ENCODE results near the gene TBL1X.
"Not testable (repeated sequence)": the region's sequence is repeated elsewhere in the genome, so short reads cannot be mapped to it uniquely, and the experiment has no call there.

The TBL1X gene

DNA sequence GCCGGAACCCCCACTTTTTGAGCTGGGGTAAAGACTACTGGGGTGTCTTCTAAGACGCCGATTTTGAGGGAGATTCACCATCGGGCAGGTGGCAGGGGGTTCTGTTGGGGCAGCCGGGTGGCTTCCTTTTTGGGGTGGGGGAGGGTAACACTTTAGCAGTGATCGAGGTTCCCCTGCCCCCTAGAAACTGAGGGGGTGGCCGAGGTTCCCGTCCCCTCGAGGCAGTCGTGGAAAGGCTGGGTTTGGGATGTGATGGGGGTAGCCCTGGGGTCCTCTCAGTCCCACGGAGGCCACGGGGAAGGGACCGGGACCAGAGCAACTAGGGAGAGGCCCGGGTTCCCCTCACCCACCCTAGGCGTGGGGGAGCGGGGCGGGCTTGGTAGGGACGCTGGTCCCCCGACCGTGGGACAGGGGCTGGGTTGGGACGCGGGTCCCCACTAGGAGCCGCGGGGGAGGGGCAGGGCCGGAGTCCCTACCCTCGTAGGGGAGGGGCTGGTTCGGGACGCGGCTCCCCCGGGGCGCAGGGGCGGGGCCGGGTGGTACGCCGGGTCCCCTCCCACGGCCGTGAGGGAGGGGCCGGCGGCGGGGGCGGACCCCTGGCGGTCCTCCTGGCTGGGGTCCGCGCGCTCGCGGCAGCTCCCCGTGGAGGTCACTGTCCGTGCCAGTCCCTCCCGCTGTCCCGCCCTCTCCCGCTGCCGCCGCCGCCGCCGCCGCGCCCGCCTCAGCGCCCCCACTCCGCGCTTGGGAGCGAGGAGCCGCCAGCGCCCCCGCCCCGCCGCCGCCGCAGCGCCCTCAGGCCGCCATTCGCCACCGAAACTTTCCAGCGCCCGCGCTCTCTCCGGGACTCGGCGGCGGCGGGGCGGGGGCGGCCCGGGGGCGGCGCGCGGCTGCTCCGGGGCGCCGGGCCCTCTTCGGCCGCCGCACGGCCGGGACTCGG lies at the start of gene TBL1X:
TSS of gene TBL1X (plus strand) at position 624 of the 937 bp plus-strand sequence. CDS start 188,529 bp downstream, outside the sequence.
- DNase-seq (ENCODE audit: low spot score) (peak; percentile 12), FAIRE-seq (no peak)

DNA sequence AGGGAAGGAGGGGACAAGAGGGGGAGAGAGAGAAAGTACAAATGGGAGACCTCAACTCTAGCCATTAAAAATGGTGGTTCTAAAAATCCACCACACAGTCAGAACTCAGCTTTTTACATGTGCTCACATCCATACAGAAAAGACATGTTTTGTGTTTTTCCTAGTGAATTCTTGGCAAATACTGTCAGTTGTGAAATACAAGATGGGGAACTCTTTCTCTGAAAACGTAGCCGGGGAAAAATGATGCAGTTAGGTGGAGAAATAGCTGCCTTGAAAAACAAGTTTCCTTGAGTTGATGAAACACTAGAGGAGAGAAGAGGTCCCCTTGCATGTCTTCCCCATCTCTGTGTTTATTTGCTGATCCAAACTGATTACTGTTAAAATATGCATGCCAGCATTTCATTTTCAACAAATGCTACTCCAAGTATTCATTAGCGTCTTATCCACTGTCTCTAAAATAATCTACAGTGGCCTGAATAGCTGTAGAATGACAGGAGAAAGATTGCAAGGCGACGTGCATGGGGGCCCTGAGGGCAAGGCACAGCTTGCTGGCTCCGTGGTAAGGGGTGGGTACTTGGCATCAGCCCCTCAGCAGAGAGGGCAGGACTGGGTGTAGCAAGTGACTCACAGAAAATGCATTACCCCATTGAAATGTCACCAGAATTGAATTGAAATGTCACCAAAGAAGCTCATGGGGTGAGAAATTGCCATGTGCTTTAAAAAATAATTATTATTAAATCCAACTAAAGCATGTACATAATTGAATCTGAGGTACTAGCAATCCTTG lies 48.1 kb upstream of the TBL1X start:
- FAIRE-seq (no peak), DNase-seq (ENCODE audit: low spot score) (no peak)

DNA sequence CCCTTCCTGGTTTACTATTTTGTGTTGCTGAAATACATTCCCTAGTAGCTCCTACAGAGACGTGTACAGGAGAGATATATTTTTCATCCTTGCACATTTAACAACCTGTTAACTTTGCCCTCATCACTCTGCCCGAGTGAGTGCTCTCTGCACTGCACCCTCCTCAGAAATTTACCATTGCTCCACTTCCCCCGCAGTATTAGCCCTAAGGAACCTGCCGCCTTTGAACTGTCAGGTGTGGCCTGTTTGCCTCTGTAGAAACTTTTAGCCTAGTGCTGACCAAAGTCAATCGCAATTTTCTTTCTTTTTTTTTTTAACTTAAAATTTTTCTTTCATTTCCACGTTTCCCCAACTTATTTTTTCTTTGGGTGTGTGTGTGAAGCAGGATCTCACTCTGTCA lies 46.6 kb upstream of the TBL1X start:
- FAIRE-seq (no peak), DNase-seq (ENCODE audit: low spot score) (no peak)

DNA sequence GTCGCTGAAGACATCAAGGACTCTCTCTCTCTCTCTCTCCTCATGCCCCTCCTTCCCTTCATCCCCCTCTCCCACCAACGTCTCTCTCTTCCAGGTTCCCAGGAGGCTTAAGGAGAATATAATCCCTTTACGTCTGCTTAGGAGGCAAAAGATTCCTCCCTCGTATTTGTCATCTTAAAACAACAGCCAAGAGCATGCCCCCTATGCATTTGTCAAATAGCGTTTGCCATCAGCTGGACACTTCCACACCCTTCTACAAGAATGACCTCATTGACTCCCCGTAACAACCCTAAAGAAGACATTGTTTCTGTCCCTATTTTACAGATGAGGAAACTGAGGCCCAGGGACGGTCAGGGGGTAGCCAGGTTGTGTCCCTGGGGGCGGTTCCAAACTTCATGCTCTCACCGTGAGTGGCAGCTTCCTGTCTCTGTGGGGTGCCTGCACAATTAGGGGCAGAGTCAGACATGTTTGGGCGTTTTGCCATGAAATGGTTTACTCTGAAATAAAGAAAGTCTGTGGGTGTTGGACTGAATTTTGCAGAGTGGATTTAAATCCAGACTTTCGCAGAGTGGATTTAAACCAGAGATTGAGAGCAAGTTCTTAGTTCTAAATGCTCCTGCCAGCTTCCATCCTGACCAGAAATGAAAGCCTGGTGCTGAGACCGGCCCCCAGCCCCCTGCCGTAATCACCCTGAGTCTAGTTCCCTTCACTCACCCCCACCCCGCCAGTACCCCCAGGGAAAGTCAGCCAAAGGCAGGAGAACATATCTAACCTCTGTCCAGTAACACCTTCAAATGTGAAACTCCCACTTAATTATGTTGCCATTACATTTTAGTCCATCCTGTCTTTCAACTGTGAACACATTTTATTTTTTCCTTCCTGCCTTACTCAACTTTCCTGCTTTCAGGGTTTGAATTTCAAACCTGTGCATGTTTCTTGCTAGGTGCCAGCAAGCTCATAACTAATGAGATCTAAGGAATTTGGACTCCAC lies 44.3 kb upstream of the TBL1X start:
- no peak for DNase-seq (ENCODE audit: low spot score)
- no peak for FAIRE-seq

DNA sequence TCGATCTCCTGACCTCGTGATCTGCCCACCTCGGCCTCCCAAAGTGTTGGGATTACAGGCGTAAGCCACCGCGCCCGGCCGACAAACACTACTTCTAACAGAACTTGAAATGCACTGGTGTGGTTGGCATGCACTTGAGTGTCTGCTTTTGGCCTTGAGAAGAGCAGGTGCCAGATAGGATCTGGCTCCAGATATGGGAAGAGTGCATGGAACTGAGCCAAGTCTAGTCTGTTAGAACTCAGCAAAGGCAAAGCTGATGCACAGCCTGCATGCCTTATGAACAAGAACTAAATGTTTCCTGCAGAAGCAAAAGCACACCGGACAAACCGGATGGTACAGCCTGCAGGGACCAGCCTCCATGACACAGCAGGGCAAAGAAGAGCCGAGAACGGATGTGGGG lies 35.1 kb upstream of the TBL1X start:
- FAIRE-seq (no peak), DNase-seq (ENCODE audit: low spot score) (no peak)

DNA sequence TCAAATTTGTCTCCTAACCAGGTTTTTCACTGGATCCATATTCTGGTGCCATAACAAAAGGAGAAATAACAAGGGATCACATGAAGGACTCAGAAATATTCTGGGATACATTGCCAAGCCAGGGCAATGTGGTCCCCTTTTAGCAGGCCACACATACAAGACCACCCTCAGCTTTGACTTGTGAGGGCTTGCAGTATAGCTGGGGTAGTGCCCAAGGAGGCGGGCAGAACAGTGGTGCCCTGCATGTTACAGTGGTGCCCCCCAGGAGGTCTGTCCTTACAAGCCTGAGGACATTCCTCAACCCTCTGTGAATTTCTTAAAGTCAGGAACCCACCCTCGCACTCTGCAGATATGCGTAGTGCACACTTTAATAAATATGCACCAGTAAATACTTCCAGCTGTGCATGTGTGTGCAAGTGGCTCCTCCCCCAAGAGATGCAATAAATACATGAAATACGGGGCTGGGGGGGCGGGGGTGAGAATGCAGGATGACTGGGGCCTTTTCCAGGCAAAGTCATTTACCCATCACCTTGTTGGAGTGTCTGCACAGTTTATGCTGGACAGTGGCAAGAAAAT lies 34.4 kb upstream of the TBL1X start:
- DNase-seq (ENCODE audit: low spot score) (no peak), FAIRE-seq (no peak)

DNA sequence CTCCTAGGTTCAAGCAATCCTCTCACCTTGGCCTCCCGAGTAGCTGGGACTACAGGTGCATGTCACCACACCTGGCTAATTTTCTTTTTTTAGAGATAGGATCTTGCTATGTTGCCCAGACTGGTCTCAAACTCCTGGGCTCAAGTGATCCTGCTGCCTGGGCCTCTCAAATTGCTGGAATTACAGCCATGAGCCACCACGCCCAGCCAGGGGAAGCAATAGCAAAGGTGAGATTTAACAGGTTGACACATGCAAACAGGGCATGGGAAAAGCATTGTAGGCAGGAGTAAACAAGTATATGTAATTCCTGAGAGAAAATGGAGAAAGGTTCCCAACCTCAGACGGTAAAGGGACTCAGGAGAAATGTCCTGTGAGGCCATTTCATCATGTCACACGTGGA lies 33.6 kb upstream of the TBL1X start:
- FAIRE-seq = no peak
- no peak for DNase-seq (ENCODE audit: low spot score)

DNA sequence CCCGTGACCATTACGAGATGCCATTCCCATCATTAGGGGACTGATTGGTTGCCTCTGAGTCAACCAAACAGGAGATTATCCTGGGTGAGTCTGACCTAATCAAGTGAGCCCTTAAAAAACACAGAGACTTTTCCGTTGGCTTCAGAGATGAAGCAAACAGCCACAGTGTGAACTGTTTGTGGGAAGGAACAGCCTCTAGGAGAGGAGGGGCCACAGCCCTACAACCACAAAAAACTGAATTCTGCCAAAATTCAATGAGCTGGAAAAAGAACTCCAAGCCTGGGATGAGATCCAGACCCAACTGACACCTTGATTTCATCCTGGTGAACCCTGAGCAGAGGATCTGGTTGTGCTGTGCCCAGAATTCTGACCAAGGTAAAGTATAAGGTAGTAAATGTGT lies 31.3 kb upstream of the TBL1X start:
- DNase-seq (ENCODE audit: low spot score) (no peak), FAIRE-seq (peak; percentile 84)

DNA sequence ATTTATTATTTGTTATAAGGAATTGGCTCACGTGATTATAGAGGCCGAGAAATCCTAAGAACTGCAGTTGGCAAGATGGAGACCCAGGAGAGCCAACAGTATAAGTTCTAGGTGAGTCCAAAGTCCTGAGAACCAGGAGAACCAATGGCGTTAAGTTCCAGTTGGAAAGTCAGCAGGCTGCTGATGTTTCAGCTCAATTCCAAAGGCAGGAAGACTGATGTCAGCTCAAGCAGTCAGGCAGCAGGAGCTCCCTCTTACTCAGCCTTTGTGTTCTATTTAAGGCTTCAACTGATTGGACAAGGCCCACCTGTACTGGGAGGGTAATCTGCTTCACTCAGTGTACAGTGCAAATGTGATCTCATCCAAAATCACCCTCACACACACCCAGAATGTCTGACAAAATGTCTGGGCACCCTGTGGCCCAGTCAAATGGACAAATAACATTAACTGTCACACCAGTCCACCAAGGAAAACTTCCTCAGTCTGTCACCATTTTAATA lies 30.8 kb upstream of the TBL1X start:
- DNase-seq (ENCODE audit: low spot score) (peak; percentile 9), FAIRE-seq (no peak)

DNA sequence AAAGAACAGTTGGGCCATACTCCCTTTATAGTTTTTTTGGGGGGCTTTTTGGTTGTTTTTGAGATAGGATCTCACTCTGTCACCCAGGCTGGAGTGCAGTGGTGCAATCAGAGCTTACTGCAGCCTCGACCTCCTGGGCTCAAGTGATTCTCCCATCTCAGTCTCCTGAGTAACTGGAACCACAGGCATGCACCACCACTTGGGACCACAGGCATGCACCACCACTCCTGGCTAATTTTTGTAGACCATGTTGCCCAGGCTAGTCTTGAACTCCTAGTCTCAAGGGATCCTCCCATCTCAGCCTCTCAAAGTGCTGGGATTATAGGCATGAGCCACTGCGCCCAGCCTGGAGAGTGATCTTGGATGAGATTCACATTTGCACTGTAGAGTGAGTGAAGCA lies 29.8 kb upstream of the TBL1X start:
- not testable (repeated sequence) for DNase-seq (ENCODE audit: low spot score); FAIRE-seq

DNA sequence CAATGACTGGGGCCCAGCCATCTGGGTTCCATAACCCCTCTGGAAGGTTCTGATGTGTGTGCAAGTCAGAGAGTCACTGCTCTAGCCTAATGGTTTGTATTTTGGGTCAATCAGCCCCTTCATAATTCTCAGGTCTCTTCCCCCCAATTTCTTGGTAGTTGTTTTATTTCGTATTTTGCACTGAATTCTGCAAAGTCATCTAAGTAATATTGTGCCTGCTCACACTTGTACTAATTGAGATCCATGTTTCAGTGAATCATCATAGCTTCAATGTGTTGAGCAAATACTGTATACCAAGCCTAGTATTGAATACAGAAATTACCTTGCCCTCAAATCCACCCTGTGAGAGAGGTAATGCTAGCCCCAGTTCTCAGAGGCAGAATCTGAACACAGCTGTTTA lies 28.0 kb upstream of the TBL1X start:
- DNase-seq (ENCODE audit: low spot score) (no peak), FAIRE-seq (no peak)

DNA sequence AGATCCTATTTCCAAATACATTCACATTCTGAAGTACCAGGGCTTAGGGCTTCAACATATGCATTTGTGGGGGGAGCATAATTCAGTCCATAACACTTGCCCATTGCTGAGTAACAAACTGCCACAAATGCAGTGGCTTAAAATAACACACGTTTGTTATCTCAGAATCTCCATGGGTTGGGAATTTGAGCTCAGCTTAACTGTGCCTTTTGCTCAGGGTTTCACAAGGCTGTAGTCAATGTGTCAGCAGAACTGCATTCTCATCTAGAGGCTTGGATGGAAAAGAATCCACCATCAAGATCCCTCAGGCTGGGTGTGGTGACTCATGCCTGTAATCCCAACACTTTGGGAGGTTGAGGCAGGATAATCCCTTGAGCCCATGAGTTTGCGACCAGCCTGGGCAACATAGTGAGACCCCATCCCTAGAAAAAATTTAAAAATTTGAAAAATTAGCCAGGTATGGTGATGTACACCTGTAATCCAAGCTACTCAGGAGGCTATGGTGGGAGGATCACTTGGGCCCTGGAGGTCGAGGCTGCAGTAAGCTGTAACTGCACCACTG lies 25.8 kb upstream of the TBL1X start:
- no peak for FAIRE-seq

DNA sequence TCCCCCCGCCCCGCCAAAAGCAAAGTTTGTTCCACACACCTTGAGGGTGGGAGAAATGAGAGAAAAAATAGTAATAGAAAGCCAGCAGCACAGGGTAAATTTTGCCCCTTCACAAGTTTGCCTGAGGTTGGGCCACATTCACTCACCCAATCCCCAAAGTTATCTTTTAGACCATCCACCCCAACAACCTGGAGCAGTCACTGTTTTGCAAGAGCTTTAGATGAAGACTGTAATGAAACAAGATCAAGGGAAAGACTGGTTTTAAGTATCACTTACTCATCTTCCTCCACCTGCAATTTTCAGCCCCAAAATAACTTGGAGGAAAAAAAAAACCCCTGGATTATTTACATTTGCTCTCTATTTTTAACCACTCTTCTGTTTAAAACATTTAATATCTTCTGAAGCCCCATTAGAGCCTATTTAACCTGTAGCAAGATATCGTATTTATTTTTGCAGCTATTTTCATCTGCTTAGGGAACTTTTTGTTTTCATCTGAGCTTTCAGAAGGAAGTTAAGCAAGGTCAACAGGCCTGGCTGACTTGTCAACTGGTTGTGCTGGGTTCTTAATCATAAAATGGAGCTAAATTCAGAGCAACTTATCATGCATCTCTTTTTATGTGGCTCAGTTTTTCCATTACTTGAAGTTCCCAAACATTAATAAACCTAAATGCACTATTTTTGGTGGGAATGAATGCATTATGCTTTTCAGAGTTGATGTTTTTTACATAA lies 24.6 kb upstream of the TBL1X start:
- DNase-seq (ENCODE audit: low spot score) (no peak), FAIRE-seq (no peak)

More for the DNA sequence above, 25.8 kb upstream of the TBL1X start:
- DNase-seq (ENCODE audit: low spot score) = no peak

DNA sequence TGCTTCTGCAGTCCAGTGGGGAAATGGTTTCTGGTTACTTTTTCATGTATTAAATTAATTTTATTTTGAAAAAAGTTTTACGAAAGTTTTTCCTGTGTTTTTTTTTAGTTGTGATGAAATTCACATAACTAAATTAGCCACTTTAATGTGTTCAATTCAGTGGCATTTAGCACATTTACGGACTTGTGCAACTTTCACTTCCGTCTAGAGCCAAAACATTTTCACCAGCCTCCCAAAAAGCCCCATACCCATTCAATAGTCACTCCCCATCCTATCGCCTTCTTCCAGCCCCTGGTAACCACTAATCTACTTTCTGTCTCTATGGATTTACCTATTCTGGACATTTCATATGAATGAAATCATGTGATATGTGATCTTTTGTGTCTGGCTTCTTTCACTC lies 22.8 kb upstream of the TBL1X start:
- FAIRE-seq = no peak
- no peak for DNase-seq (ENCODE audit: low spot score)

DNA sequence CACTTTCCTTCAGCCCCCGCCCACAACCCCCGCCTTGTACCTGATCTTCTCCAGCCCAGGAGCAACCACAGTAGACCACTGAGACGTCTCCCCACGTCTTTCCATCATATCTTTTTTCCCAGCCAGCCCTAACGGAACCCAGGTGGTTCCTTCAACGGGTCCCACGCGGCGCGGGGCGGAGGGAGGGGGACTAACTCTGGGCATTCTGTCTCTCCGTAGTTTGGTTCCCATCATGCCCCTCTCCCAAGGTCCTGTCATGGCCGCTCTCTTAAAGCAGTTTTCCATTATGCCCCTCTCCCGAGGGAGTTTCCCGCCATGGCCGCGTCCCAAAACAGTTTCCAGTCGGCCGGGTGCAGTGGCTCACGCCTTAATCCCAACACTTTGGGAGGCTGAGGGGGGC lies 21.5 kb upstream of the TBL1X start:
- DNase-seq (ENCODE audit: low spot score) (no peak), FAIRE-seq (no peak)

DNA sequence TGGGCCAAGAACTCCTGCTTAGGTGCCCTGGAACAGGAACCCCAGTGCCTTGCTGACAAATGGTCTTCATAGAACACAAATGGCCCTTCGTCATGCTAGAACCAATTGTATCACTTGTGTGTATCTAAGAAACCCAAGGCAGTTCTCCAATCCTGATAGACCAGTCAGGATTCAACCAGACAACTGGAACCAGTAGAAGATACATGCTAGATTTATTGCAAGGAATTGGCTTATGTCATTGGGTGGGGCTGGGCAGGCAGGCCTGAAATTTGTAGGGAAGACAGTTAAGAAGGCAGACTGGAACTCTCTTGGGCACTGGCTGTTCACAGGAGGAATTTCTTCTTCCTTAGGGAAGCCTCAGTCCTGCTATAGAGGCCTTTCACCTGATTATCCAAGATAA lies 17.0 kb upstream of the TBL1X start:
- no peak for FAIRE-seq

DNA sequence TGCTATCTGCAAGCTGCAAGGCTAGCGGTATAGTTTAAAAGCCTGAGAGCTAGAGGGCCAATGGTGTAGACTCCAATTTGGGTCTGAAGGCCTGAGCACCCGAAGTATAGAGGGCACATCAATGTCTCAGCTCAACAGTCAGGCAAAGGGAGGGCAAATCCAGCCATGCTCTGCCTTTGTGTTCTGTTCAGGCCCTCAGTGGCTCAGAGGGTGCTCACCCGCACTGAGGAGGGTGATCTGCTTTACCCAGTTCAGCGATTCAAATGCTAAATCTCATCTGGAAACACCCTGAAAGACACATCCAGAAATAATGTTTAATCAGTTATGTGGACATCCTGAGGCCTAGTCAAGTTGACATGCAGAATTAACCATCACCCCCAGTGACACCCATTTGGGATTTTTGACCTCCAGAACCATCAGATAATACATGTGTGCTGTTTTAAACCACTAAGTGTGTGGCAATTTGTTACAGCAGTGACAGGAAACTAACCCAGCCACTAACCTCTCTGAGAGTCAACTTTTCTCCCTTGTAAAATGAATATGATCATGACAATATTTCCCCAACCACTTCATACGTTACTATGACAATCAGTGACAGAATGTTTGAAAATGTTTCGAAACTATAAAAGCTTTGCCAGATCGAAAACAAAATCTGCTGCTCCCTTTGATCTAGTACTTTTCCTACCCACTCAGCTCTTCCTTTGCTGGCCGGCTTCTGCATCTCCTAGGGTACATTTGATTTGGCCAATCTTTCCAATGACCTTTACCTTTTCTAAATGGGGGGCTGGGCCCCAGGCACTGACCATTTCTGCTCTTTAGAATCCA lies 8.4 kb upstream of the TBL1X start:
- FAIRE-seq (no peak), DNase-seq (ENCODE audit: low spot score) (no peak)

More for the DNA sequence above, 17.0 kb upstream of the TBL1X start:
- DNase-seq (ENCODE audit: low spot score) = no peak

DNA sequence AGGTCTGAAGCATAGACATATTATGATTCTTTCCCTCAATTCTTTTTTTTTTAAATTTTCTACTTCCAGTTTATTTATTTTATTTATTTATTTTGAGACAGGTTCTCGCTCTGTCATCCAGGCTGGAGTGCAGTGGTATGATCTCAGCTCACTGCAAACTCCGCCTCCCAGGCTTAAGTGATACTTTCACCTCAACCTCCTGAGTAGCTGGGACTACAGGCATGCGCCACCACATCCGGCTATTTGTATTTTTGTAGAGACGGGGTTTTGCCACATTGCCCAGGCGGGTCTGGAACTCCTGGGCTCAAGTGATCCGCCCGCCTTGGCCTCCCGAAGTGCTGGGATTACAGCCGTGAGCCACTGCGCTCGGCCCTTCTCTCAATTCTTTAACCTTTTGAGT lies 6.8 kb upstream of the TBL1X start:
- not testable (repeated sequence) for DNase-seq (ENCODE audit: low spot score); FAIRE-seq

Data from RCC 7860 (cell line).